Kidney epithelial cell (primary cell): ENCODE results near the gene PVR. TPM values are rescaled to one million over a fixed set of nuclear protein-coding genes. Genes with fewer than 3 reads are reported as not detected.
"Not testable (repeated sequence)": the region's sequence is repeated elsewhere in the genome, so short reads cannot be mapped to it uniquely, and the experiment has no call there.

Source experiments
- DNase-seq: peaks from one replicate; pipeline ENCODE4 v3.0.0-alpha.2; 2010; ENCODE audit warnings: low read depth
- H3K27me3 ChIP-seq: 2 replicates; pipeline ENCODE4 v1.6.0; 2011; ENCODE audit warnings: low read length; ENCODE audit not compliant: control insufficient read depth, insufficient read depth
- H3K36me3 ChIP-seq: 2 replicates; pipeline ENCODE4 v1.5.1; 2011; ENCODE audit warnings: low read length; ENCODE audit not compliant: control insufficient read depth, insufficient read depth
- H3K4me3 ChIP-seq: 2 replicates; pipeline ENCODE4 v1.5.1; 2011; ENCODE audit warnings: low read depth, mild to moderate bottlenecking, control low read depth, low read length
- total RNA-seq: library from RNA; depleted of rRNA; stranded (reverse); fragments of >200 nt; gene quantifications from 2 replicates; pipeline ENCODE4 v1.2.3, GENCODE V29; 2015
- TF ChIP-seq, protein P1 (sequence below): IDR thresholded peaks from 2 replicates; pipeline ENCODE4 v1.5.1; 2011; ENCODE audit warnings: mild to moderate bottlenecking, moderate library complexity, low read length, control low read depth, inconsistent platforms; ENCODE audit not compliant: insufficient read depth, poor library complexity, severe bottlenecking

PVR gene
- total RNA-seq, 1 donor from 2014 or later: 176 TPM

DNA sequence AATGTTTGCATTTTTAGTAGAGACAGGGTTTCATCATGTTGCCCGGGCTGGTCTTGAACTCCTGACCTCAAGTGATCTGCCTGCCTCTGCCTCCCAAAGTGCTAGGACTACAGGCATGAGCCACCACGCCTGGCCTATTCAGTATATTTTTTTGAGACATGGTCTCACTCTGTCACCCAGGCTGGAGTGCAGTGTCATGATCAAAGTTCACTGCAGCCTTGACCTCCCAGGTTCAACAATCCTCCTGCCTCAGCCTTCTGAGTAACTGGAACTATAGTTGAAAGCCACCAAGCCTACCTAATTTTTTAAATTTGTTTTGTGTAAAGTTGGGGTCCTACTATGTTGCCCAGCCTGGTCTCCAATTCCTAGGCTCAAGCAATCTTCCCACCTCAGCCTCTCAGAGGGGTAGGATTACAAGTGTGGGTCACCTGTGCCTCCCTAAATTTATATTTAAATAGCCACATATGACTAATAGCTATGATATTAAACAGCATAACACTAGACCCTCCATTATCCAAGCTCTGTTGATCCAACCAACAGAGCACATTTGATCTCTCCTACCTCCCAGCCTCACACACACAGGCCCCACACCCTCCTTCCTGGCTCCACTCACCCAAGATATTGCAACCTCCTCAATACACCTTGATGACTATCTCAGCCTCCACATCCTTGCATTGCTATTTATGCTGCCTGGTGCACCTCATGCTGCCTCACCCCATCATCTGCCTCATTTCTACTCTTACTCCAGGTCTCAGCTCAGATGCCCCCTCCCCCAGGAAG lies 25.5 kb downstream of the PVR start:
- H3K4me3 ChIP-seq: no peak overlapping the region
- no peak for DNase-seq
- TF ChIP-seq, protein P1, sequence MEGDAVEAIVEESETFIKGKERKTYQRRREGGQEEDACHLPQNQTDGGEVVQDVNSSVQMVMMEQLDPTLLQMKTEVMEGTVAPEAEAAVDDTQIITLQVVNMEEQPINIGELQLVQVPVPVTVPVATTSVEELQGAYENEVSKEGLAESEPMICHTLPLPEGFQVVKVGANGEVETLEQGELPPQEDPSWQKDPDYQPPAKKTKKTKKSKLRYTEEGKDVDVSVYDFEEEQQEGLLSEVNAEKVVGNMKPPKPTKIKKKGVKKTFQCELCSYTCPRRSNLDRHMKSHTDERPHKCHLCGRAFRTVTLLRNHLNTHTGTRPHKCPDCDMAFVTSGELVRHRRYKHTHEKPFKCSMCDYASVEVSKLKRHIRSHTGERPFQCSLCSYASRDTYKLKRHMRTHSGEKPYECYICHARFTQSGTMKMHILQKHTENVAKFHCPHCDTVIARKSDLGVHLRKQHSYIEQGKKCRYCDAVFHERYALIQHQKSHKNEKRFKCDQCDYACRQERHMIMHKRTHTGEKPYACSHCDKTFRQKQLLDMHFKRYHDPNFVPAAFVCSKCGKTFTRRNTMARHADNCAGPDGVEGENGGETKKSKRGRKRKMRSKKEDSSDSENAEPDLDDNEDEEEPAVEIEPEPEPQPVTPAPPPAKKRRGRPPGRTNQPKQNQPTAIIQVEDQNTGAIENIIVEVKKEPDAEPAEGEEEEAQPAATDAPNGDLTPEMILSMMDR: no peak
- no peaks in the 10 kb centered on the region for H3K27me3 ChIP-seq
- H3K36me3 ChIP-seq: peaks cover 1% of the 10 kb centered on the region

DNA sequence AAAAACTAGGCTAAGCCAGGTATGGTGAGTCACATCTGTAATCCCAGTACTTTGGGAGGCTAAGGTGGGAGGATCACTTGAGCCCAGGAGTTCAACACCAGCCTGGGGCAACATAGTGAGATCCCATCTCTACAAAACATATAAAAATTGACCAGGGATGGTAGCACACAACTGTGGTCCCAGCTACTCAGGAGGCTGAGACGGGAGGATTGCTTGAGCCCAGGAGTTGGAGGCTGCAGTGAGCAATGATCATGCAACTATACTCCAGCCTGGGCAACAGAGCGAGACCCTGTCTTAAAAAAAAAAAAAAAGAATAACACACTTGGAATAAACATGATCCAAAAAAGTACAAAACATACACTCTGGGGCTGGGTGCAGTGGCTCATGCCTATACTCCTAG lies 26.3 kb downstream of the PVR start:
- H3K4me3 ChIP-seq, H3K36me3 ChIP-seq, DNase-seq, H3K27me3 ChIP-seq: not testable (repeated sequence)

DNA sequence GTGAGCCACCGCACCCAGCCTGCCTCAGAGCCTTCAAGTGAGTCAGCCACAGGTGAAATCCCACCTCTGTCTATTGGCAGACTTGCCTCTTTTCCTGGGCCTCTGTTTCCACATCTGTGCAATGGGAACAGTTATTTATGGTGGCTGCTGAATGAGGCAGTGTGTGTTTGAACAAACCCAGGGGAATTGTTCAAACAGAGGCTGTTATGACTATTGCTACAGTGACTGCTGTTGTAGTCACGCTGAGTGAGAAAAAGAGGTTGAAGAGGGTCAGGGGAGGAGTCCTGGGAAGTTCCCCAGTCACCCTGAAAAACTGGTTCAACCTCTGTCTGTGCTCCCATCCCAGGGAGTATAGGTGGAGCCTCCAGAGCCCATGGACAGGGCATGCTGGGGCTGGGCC lies 27.7 kb downstream of the PVR start, which contains the start of gene CEACAM19:
Gene CEACAM19, plus strand, starts transcription at position 83 of the 400 bp plus-strand sequence. CDS start 450 bp downstream, outside the sequence.
- TF ChIP-seq, protein P1: no peak
- H3K36me3 ChIP-seq: no peaks in the 10 kb centered on the region
- H3K4me3 ChIP-seq: no peak within 1 kb of the TSS
- H3K27me3 ChIP-seq: no peaks in the 10 kb centered on the region
- no peak for DNase-seq

DNA sequence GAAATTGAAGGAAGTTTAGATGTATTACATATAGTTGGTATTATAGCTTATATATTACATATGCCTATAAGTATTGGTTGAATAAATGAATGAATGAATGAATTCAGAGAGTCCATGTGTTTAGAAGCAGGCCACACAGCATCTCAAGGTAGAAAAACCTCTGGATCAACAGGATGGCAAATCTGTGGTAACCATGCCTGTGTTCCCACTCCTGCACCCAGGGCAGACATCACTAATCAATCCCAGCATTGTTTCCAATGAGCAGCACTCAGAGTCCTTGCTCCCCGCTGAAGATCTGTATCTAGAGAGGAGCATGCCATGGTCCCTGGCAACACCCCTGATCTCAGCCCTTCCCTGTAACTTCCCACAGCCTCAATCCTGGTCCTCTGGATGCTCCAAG lies 28.5 kb downstream of the PVR start:
- H3K4me3 ChIP-seq: no peak overlapping the region
- no peaks in the 10 kb centered on the region for H3K27me3 ChIP-seq
- TF ChIP-seq, protein P1: no peak
- no peaks in the 10 kb centered on the region for H3K36me3 ChIP-seq
- DNase-seq: no peak

DNA sequence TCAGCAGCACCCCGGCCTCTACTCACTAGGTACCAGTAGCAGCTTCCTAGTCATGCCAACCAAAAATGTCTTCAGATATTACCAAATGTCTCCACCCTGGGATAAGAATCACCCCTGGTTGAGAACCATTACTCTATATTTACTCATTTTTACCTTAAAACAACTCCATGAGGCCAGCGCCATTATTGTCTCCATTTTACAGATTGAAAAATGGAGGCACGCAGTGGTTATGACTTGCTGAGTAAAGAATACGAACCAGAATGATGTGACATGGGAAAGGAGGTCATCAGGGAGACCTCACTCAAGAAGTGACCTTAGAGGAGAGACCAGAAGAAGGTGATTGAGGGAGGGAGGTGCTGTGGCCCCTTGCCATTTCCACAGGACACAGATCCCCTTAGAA lies 29.8 kb downstream of the PVR start:
- H3K4me3 ChIP-seq: no peak overlapping the region
- H3K36me3 ChIP-seq: no peaks in the 10 kb centered on the region
- DNase-seq: no peak
- TF ChIP-seq, protein P1: no peak
- no peaks in the 10 kb centered on the region for H3K27me3 ChIP-seq

DNA sequence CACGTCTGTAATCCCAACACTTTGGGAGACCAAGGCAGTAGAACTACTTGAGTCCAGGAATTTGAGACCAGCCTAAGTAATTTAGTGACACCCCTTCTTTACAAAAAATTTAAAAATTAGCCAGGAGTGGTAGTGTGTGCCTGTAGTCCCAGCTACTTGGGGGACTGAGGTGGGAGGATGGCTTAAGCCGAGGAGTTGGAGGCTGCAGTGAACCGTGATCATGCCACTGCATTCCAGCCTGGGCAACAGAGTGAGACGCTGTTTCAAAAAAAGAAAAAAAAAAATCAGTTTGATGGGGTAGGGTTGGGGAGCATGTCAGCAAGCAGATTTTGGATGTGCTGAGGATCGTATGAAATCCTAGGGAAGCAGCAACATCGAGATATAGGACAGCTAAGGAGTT lies 31.8 kb downstream of the PVR start:
- H3K4me3 ChIP-seq: no peak overlapping the region
- H3K36me3 ChIP-seq: no peaks in the 10 kb centered on the region
- no peak for DNase-seq
- no peaks in the 10 kb centered on the region for H3K27me3 ChIP-seq
- TF ChIP-seq, protein P1: no peak
